Psoas muscle (tissue), 8 donors: ENCODE results near the gene ENPP6. TPM values are rescaled to one million over a fixed set of nuclear protein-coding genes. Genes with fewer than 3 reads are reported as not detected.

Source experiments
- ATAC-seq, 4 donors: fragments of 200-7000 bp; cut with Tn5 transposase; one replicate each; pipeline ENCODE4 v1.9.1; 2020; ENCODE audit warnings: moderate library complexity in 3 of 4, mild to moderate bottlenecking in 2 of 4
- DNase-seq, 2 donors: peaks; one replicate each; pipeline ENCODE4 v3.0.0-alpha.2; 2020
- H3K27ac ChIP-seq: fragments of 200-600 bp; one replicate; pipeline ENCODE4 v1.8.0; 2022
- H3K27me3 ChIP-seq, 3 donors: fragments of 200-600 bp in 1 of 3; one replicate each; pipeline versions ENCODE4 v1.6.1 to v1.8.0; 2013 to 2022; ENCODE audit warnings: low read length in 2 of 3, mild to moderate bottlenecking in 2 of 3, moderate library complexity in 1 of 3; ENCODE audit not compliant: insufficient read depth in 3 of 3
- H3K36me3 ChIP-seq, 2 donors: fragments of 200-600 bp in 1 of 2; one replicate each; pipeline versions ENCODE4 v1.6.1 to v1.8.0; 2013 to 2022; ENCODE audit warnings: low read depth in 1 of 2, mild to moderate bottlenecking in 1 of 2, moderate library complexity in 1 of 2; ENCODE audit not compliant: insufficient read depth in 1 of 2
- H3K4me1 ChIP-seq: fragments of 200-600 bp; one replicate; pipeline ENCODE4 v1.8.0; 2022
- H3K4me3 ChIP-seq: fragments of 200-600 bp; one replicate; pipeline ENCODE4 v1.8.0; 2022; ENCODE audit warnings: mild to moderate bottlenecking
- H3K9me3 ChIP-seq: fragments of 200-600 bp; one replicate; pipeline ENCODE4 v1.8.0; 2022
- CTCF ChIP-seq: fragments of 200-600 bp; IDR thresholded peaks from one replicate; pipeline ENCODE4 v1.8.0; 2022; ENCODE audit warnings: antibody characterized with exemption
- WGBS, 3 donors: extraction: QIAGEN DNeasy Blood & Tissue Kit; methylation state at CpG; one replicate each; pipeline versions ENCODE4 v1.1.6 to v1.1.7; 2013; 5-methylcytosine and 5-hydroxymethylcytosine counted together
- intact Hi-C, 2 donors: fragments of 100-400 bp; cut with DNase I; formaldehyde crosslinking; loops; one replicate each; pipeline versions ENCODE4 v1.11.0 to v1.14.2; 2022
- polyA plus RNA-seq, 3 donors: library from polyadenylated mRNA; stranded (reverse); fragments of 200-250 nt; gene quantifications; one replicate each; pipeline ENCODE4 v1.2.3, GENCODE V29; 2013
- total RNA-seq, 4 donors: library from RNA; stranded (reverse); fragmentation: NEBNext Ultra II Directional in 2 of 4; extraction: Animal tissue kit (Norgen Biotek cat#: 25700) in 2 of 4; gene quantifications; one replicate each; pipeline versions ENCODE4 v1.2.1 to v1.2.4, GENCODE V29; 2021 to 2023
- donor health status: healthy with polysubstance abuse.
- donor health status: DM: no; HTN: no; CAD: no; lungs with moderate emphysema.
- donor health status: Bipolar disorder and iron deficiency.
- donor health status: healthy.
- donor health status: DM: yes; HTN: yes; CAD: no.
- donor health status: DM: no; HTN: no; CAD: no.
- donor health status: DM: no; HTN: no; CAD: no.
- donor health status: DM: yes; HTN: yes; CAD: no.

The ENPP6 gene
- total and polyA plus RNA-seq, 7 donors: 0.05 to 0.79 (median 0.11) TPM; not detected in 1

GRCh38 chr4:184115399-184115798 is 102.3 kb downstream of the ENPP6 start:
- no peak for TF ChIP-seq CTCF
- Histone ChIP-seq H3K4me3 (no peak overlapping the region), H3K4me1 (no peaks in the 10 kb centered on the region), H3K27me3 (peaks cover 0 to 5% (median 2%) of the 10 kb centered on the region in 3 donors), H3K27ac (no peak overlapping the region), H3K36me3 (no peaks in the 10 kb centered on the region), H3K9me3 (no peaks in the 10 kb centered on the region)
- DNase-seq (no peak), ATAC-seq (no peak)
- WGBS, 3 donors: 63 to 91% (median 79%) methylated on average over 4 of the region's 4 CpGs
- intact Hi-C loops: no loop called here

- ATAC-seq (no peak), DNase-seq (no peak)
- Histone ChIP-seq H3K27ac (no peak overlapping the region), H3K36me3 (no peaks in the 10 kb centered on the region), H3K9me3 (no peaks in the 10 kb centered on the region), H3K4me3 (no peak overlapping the region), H3K27me3 (peaks cover 0 to 5% (median 2%) of the 10 kb centered on the region in 3 donors), H3K4me1 (no peaks in the 10 kb centered on the region)
- intact Hi-C loops: no loop called here
- 66 to 74% (median 68%) methylated on average over 8 of the region's 8 CpGs for WGBS, 3 donors
- TF ChIP-seq CTCF: no peak
Measured at GRCh38 chr4:184114431-184114830, 103.2 kb downstream of the ENPP6 start.

- Histone ChIP-seq H3K36me3 (no peaks in the 10 kb centered on the region), H3K9me3 (no peaks in the 10 kb centered on the region), H3K27ac (no peak overlapping the region), H3K4me1 (no peaks in the 10 kb centered on the region), H3K4me3 (no peak overlapping the region), H3K27me3 (peaks cover 0 to 5% (median 2%) of the 10 kb centered on the region in 3 donors)
- WGBS, 3 donors: 59 to 71% (median 62%) methylated on average over 13 of the region's 13 CpGs
- intact Hi-C loops: no loop called here
- no peak for TF ChIP-seq CTCF
- ATAC-seq: no peak
- DNase-seq: no peak
Measured at GRCh38 chr4:184112006-184112550, 105.6 kb downstream of the ENPP6 start.

- Histone ChIP-seq H3K36me3 (no peaks in the 10 kb centered on the region), H3K27me3 (peaks cover 0 to 5% (median 2%) of the 10 kb centered on the region in 3 donors), H3K27ac (no peak overlapping the region), H3K4me1 (no peaks in the 10 kb centered on the region), H3K9me3 (no peaks in the 10 kb centered on the region), H3K4me3 (no peak overlapping the region)
- 90 to 97% (median 91%) methylated on average over 7 of the region's 7 CpGs for WGBS, 3 donors
- no peak for TF ChIP-seq CTCF
- no peak for ATAC-seq
- intact Hi-C loops: no loop called here
- DNase-seq: no peak
Measured at GRCh38 chr4:184111233-184111832, 106.3 kb downstream of the ENPP6 start.
